ENCODE data around the gene TLR10.

DNA sequence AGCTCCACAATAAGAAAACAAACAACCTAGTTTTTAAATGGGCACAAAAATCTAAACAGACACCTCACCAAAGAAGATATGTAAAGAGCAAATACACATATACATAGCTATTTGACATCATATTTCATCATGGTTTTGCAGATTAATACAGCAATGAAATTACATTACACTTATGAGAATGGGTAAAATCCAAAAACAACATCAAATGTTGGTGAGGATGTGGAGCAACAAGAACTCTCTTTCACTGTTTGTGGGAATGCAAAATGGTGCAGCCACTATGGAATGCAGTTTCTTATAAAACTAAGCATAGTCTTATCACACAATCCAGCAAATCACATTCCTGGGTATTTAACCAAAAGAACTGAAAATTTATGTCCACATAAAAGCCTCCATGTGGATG is 48.9 kb upstream of the TLR10 start:
- TF ChIP-seq POLR2A (IDR thresholded peaks at IDR 0.05): no peak
- TF ChIP-seq, protein P1, sequence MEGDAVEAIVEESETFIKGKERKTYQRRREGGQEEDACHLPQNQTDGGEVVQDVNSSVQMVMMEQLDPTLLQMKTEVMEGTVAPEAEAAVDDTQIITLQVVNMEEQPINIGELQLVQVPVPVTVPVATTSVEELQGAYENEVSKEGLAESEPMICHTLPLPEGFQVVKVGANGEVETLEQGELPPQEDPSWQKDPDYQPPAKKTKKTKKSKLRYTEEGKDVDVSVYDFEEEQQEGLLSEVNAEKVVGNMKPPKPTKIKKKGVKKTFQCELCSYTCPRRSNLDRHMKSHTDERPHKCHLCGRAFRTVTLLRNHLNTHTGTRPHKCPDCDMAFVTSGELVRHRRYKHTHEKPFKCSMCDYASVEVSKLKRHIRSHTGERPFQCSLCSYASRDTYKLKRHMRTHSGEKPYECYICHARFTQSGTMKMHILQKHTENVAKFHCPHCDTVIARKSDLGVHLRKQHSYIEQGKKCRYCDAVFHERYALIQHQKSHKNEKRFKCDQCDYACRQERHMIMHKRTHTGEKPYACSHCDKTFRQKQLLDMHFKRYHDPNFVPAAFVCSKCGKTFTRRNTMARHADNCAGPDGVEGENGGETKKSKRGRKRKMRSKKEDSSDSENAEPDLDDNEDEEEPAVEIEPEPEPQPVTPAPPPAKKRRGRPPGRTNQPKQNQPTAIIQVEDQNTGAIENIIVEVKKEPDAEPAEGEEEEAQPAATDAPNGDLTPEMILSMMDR (IDR thresholded peaks at IDR 0.05 in 4 of 5, conservative IDR thresholded peaks at IDR 0.05 in 1 of 5): no peak
